GM23338 (cell line): Measurements from ENCODE around the gene TNFSF13B. TPM values are rescaled to one million over a fixed set of nuclear protein-coding genes. Genes with fewer than 3 reads are reported as not detected.
"Not testable (repeated sequence)": the region's sequence is repeated elsewhere in the genome, so short reads cannot be mapped to it uniquely, and the experiment has no call there.

ENCODE experiments used
- ATAC-seq: fragments of 200-7000 bp; cut with Tn5 transposase; 3 replicates; pipeline ENCODE4 v1.9.1; 2020
- DNase-seq: peaks from one replicate; pipeline ENCODE4 v3.0.0-alpha.2; 2015; ENCODE audit warnings: low spot score
- H2AFZ ChIP-seq: fragments of 200-600 bp; sonication (generic); 2 replicates; pipeline ENCODE4 v1.8.0; 2016; ENCODE audit warnings: antibody characterized with exemption, mild to moderate bottlenecking, moderate library complexity
- H3F3A ChIP-seq: fragments of 200-600 bp; sonication (generic); replicated peaks from 2 replicates; pipeline ENCODE4 v1.8.0; 2017; ENCODE audit warnings: antibody characterized with exemption, mixed run types, low read depth
- H3K27ac ChIP-seq: fragments of 200-600 bp; sonication (generic); 2 replicates; pipeline ENCODE4 v1.6.1; 2016; ENCODE audit warnings: low read depth
- H3K27me3 ChIP-seq: fragments of 200-600 bp; sonication (generic); 2 replicates; pipeline ENCODE4 v1.8.0; 2016; ENCODE audit warnings: mild to moderate bottlenecking, mixed run types, moderate library complexity; ENCODE audit not compliant: insufficient read depth
- H3K36me3 ChIP-seq: fragments of 200-600 bp; sonication (generic); 2 replicates; pipeline ENCODE4 v1.8.0; 2016; ENCODE audit warnings: mild to moderate bottlenecking; ENCODE audit not compliant: insufficient read depth
- H3K4me1 ChIP-seq: fragments of 200-600 bp; sonication (generic); 2 replicates; pipeline ENCODE4 v1.8.0; 2016; ENCODE audit warnings: mild to moderate bottlenecking, moderate library complexity; ENCODE audit not compliant: insufficient read depth
- H3K4me2 ChIP-seq: fragments of 200-600 bp; sonication (generic); 2 replicates; pipeline ENCODE4 v1.7.1; 2017; ENCODE audit warnings: mixed run types
- H3K4me3 ChIP-seq: fragments of 200-600 bp; sonication (generic); 2 replicates; pipeline ENCODE4 v1.6.1; 2016; ENCODE audit warnings: mixed run types
- H3K79me2 ChIP-seq: fragments of 200-600 bp; sonication (generic); replicated peaks from 2 replicates; pipeline ENCODE4 v1.8.0; 2017; ENCODE audit warnings: mild to moderate bottlenecking; ENCODE audit not compliant: insufficient read depth
- H3K9me2 ChIP-seq: fragments of 200-600 bp; sonication (generic); 2 replicates; pipeline ENCODE4 v1.8.0; 2017; ENCODE audit not compliant: insufficient read depth
- H4K20me1 ChIP-seq: fragments of 200-600 bp; sonication (generic); replicated peaks from 2 replicates; pipeline ENCODE4 v1.8.0; 2017; ENCODE audit warnings: mild to moderate bottlenecking; ENCODE audit not compliant: insufficient read depth
- H3K27ac Mint-ChIP-seq: 2 replicates; pipeline ENCODE4 v1.8.0; 2020; ENCODE audit warnings: inconsistent platforms, mild to moderate bottlenecking, moderate library complexity, mixed read lengths
- H3K27me3 Mint-ChIP-seq: 3 replicates; pipeline ENCODE4 v1.8.0; 2022; ENCODE audit warnings: low read depth, mild to moderate bottlenecking, moderate library complexity, mixed read lengths, inconsistent platforms; ENCODE audit not compliant: insufficient read depth, poor library complexity
- H3K36me3 Mint-ChIP-seq: 3 replicates; pipeline ENCODE4 v1.8.0; 2021; ENCODE audit warnings: low read depth, mild to moderate bottlenecking, inconsistent platforms, moderate library complexity, mixed read lengths
- H3K4me1 Mint-ChIP-seq: 3 replicates; pipeline ENCODE4 v1.8.0; 2020; ENCODE audit warnings: mild to moderate bottlenecking, inconsistent platforms, mixed read lengths
- H3K4me3 Mint-ChIP-seq: 3 replicates; pipeline ENCODE4 v1.8.0; 2021; ENCODE audit warnings: moderate library complexity, mild to moderate bottlenecking, inconsistent platforms, mixed read lengths
- H3K9me3 Mint-ChIP-seq: 3 replicates; pipeline ENCODE4 v1.8.0; 2020; ENCODE audit warnings: moderate library complexity, mild to moderate bottlenecking, inconsistent platforms, mixed read lengths
- CREB1 ChIP-seq: fragments of 250-450 bp; sonication (Bioruptor Pico); IDR thresholded peaks from 2 replicates; pipeline ENCODE4 v1.5.0; 2020; ENCODE audit warnings: low read depth, mild to moderate bottlenecking, moderate library complexity
- CTCF ChIP-seq, 2 experiments: fragments of 200-600 bp in 1 of 2; sonication (generic) in 1 of 2; conservative IDR thresholded peaks; 2 replicates each; pipeline versions ENCODE4 v1.5.1 to v1.6.1; 2016 to 2017; ENCODE audit warnings: antibody characterized with exemption in 2 of 2, low read depth in 2 of 2, mild to moderate bottlenecking in 2 of 2, moderate library complexity in 1 of 2
- EZH2 ChIP-seq: fragments of 200-600 bp; sonication (generic); IDR thresholded peaks from one replicate; pipeline ENCODE4 v1.8.0; 2017; ENCODE audit warnings: antibody characterized with exemption, mild to moderate bottlenecking, low read depth; ENCODE audit not compliant: unreplicated experiment
- EZH2phosphoT487 ChIP-seq: fragments of 200-600 bp; sonication (generic); IDR thresholded peaks from one replicate; pipeline ENCODE4 v1.8.1; 2018; ENCODE audit warnings: antibody characterized with exemption; ENCODE audit not compliant: unreplicated experiment
- JUNB ChIP-seq: IDR thresholded peaks from one replicate; pipeline ENCODE4 v1.6.1; 2016; ENCODE audit warnings: antibody characterized with exemption; ENCODE audit not compliant: unreplicated experiment
- NANOG ChIP-seq: IDR thresholded peaks from 2 replicates; pipeline ENCODE4 v1.6.1; 2016; ENCODE audit warnings: antibody characterized with exemption, borderline replicate concordance
- POLR2AphosphoS5 ChIP-seq: IDR thresholded peaks from 2 replicates; pipeline ENCODE4 v1.6.1; 2016; ENCODE audit warnings: antibody characterized with exemption, low read depth
- REST ChIP-seq: IDR thresholded peaks from one replicate; pipeline ENCODE4 v1.6.1; 2018; ENCODE audit warnings: antibody characterized with exemption; ENCODE audit not compliant: unreplicated experiment
- STAT1 ChIP-seq: IDR thresholded peaks from one replicate; pipeline ENCODE4 v1.6.1; 2016; ENCODE audit warnings: antibody characterized with exemption; ENCODE audit not compliant: unreplicated experiment
- ZNF114 ChIP-seq: fragments of 250-450 bp; sonication (Bioruptor Pico); IDR thresholded peaks from 2 replicates; pipeline ENCODE4 v1.5.0; 2020; ENCODE audit warnings: mild to moderate bottlenecking, moderate library complexity
- ZNF331 ChIP-seq: fragments of 250-450 bp; sonication (Bioruptor Pico); IDR thresholded peaks from 2 replicates; pipeline ENCODE4 v1.5.0; 2020; ENCODE audit warnings: low read depth, mild to moderate bottlenecking, moderate library complexity
- ZNF462 ChIP-seq: fragments of 250-450 bp; sonication (Bioruptor Pico); IDR thresholded peaks from 2 replicates; pipeline ENCODE4 v1.5.0; 2020; ENCODE audit warnings: mild to moderate bottlenecking, moderate library complexity
- polyA plus RNA-seq: library from polyadenylated mRNA; unstranded; fragments of >200 nt; fragmentation: Nextera tagmentation; extraction: Ambion mirVana; gene quantifications from 2 replicates; pipeline ENCODE4 v1.2.1, GENCODE V29; 2016
- total RNA-seq: library from RNA; depleted of rRNA; stranded (reverse); fragments of >200 nt; shearing (Covaris generic); gene quantifications from 2 replicates; pipeline ENCODE4 v1.2.3, GENCODE V29; 2014

Gene TNFSF13B
- total and polyA plus RNA-seq, 2 experiments from 2014 or later: 0.10 to 0.55 TPM

GRCh38 chr13:108306860-108307259, 37.3 kb downstream of the TNFSF13B start:
- H3K9me2 ChIP-seq: peaks cover 3% of the 10 kb centered on the region; the same call in 1 of the 2 replicates
- no peak overlapping the region for H3K4me3 ChIP-seq
- H3K4me1 Mint-ChIP-seq: no peaks in the 10 kb centered on the region
- no peaks in the 10 kb centered on the region for H3F3A ChIP-seq
- no peaks in the 10 kb centered on the region for H3K27me3 Mint-ChIP-seq
- H3K36me3 ChIP-seq: no peaks in the 10 kb centered on the region
- no peak overlapping the region for H3K4me3 Mint-ChIP-seq
- H3K79me2 ChIP-seq: no peaks in the 10 kb centered on the region
- no peak overlapping the region for H3K4me2 ChIP-seq
- H4K20me1 ChIP-seq: no peaks in the 10 kb centered on the region
- H3K36me3 Mint-ChIP-seq: peaks cover 2% of the 10 kb centered on the region; the same call in 1 of the 3 replicates
- no peak for ATAC-seq
- H3K9me3 Mint-ChIP-seq: peaks cover 4% of the 10 kb centered on the region; the same call in 1 of the 3 replicates
- no peak for DNase-seq
- H3K4me1 ChIP-seq: no peaks in the 10 kb centered on the region
- no peaks in the 10 kb centered on the region for H3K27me3 ChIP-seq
- no peak for TF ChIP-seq ZNF114 (CRISPR knock-in tag)
- TF ChIP-seq REST: no peak
- TF ChIP-seq JUNB: no peak
- no peak for TF ChIP-seq CTCF (conservative IDR thresholded peaks at IDR 0.05; ENCODE audit: low read depth in 2 of 2)
- no peak for TF ChIP-seq STAT1
- TF ChIP-seq EZH2: no peak
- TF ChIP-seq NANOG: no peak
- no peak for TF ChIP-seq CREB1 (CRISPR knock-in tag)
- no peak for TF ChIP-seq POLR2AphosphoS5
- no peak for TF ChIP-seq EZH2phosphoT487
- TF ChIP-seq ZNF462 (CRISPR knock-in tag): no peak
- TF ChIP-seq ZNF331 (CRISPR knock-in tag): no peak
- no peak overlapping the region for H2AFZ ChIP-seq
- no peak overlapping the region for H3K27ac Mint-ChIP-seq
- no peak overlapping the region for H3K27ac ChIP-seq

- not testable (repeated sequence) for H3K4me1 ChIP-seq, H3K9me3 Mint-ChIP-seq, H3K4me3 Mint-ChIP-seq, H3F3A ChIP-seq, H4K20me1 ChIP-seq, H3K4me2 ChIP-seq, H3K27ac ChIP-seq, H2AFZ ChIP-seq, DNase-seq, H3K27me3 Mint-ChIP-seq, ATAC-seq, H3K36me3 ChIP-seq, H3K27ac Mint-ChIP-seq, H3K79me2 ChIP-seq, H3K9me2 ChIP-seq, H3K36me3 Mint-ChIP-seq, H3K4me3 ChIP-seq, H3K27me3 ChIP-seq
- peaks cover 12% of the 10 kb centered on the region for H3K4me1 Mint-ChIP-seq
Observed at GRCh38 chr13:108311596-108311995, 42.1 kb downstream of the TNFSF13B start.
